NCI-H2029 (cell line): ENCODE measurements around the gene DDX27.
A peak's percentile ranks its signal among the peaks of the same experiment; 100 is the strongest.

Experiments used
- DNase-seq: peaks from one replicate; lab custom pipeline; 2025; lab: John Stamatoyannopoulos, UW

Gene DDX27

DNA sequence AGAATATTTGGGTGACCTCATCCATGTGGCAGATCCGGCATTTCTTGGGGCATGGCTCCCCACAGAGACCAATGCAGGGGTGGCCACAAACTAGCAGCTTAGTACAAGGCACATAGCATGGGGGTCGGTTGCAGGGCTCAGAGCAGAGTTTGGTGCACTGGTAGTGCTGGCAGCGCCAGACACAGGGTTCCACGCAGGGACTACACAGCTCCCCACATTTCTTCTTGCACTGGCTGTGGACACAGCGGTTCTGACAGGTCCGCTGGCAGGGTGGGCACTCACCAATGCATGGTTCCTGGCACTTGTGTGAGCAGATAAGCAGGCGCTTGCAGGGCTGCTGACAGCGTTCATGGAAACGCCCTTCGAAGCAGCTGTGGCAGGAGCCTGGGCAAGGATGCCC lies 29.1 kb downstream of the DDX27 start:
- DNase-seq, result no peak

DNA sequence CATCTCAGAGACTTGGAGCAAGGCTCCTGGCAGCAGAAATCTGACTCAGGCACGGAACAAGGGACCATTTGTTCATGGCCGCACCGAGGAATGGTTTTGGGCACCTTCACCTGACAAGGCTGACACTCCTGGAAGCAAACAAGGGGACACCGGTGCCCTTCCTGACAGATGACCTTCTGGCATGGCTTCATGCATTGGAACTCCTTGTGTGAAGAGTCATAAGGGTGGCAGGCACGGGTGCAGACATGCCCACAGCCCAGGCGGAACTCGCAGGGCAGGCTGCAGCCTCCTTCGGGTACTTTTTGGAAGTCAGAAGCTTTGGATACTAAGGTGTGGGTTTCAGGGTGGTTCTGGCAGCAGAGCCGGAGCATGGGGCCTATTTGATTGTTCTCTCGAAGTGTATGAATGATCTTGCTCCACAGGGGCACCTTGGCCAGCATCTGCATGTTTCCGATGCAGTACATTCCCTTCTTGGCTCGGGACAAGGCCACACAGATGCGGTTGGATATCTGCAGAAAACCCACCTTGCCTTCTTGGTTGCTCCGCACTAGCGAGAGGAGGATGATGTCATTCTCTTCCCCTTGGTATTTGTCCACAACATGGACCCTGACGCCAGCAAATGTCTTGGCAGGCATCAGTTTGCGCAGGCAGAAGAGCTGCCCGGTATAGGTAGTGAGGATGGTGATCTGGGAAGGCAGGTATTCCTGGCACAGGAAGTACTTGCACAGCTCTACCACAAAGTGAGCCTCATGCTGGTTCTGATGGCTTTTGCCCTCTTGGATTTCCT lies 29.9 kb downstream of the DDX27 start:
- no peak for DNase-seq

DNA sequence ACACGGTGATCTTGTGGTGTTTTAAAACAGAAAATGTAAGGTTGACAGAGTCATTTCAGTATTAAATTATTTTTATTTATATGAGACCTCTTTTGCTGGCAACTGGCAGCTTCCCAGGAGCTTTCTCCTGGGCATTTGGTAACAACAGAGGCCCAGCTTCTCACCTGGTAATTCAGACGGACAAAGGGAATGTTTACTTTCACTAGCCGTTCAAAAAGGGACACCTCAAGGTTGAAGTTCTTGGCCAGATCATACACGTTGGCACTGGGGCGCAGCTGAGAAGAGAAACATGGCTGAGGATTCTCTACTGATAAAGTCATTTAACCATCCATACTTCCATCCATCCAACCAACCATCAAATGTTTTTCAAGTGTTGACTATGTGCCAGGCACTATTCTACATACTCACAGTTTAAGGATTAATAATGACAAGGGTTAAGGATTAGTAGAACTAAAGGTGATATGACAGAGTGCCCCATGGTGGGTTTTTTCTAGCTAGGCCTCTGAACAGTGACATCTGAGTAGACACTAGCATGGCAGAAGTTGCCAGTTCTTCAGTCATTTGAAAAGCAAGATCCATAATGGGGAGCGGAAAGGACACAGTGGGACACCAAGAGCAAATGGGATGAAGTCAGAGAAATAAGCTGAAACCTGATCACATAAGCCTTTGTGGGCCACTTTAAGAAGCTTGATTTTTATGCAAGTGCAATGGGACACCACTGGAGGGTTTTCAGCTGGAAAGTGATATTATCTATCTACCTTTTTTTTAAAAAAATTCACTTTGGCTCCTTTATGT lies 33.5 kb downstream of the DDX27 start:
- DNase-seq, result peak; percentile 61

- DNase-seq, result peak; percentile 12
Measured at GRCh38 chr20:49256261-49256660, 37.0 kb downstream of the DDX27 start.

GRCh38 chr20:49259284-49259683 lies 40.1 kb downstream of the DDX27 start:
- DNase-seq, result no peak

GRCh38 chr20:49259799-49260198 lies 40.6 kb downstream of the DDX27 start:
- DNase-seq, result no peak

- no peak for DNase-seq
Measured at GRCh38 chr20:49260218-49260617, 41.0 kb downstream of the DDX27 start.

DNA sequence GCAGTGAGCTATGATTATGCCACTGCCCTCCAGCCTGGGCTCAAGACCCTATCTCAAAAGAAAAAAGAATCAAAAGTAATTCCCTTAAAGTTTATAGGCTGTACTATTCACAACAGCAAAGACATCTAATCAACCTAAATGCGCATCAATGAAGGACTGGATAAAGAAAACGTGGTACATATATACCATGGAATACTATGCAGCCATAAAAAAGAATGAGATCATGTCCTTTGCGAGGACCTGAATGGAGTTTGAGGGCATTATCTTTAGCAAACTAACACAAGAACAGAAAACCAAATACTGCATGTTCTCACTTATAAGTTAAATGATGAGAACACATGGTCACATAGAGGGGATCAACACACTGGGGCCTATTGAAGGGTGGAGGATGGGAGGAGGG lies 42.0 kb downstream of the DDX27 start:
- DNase-seq, result no peak

GRCh38 chr20:49262444-49262843 lies 43.2 kb downstream of the DDX27 start:
- DNase-seq, result no peak

DNA sequence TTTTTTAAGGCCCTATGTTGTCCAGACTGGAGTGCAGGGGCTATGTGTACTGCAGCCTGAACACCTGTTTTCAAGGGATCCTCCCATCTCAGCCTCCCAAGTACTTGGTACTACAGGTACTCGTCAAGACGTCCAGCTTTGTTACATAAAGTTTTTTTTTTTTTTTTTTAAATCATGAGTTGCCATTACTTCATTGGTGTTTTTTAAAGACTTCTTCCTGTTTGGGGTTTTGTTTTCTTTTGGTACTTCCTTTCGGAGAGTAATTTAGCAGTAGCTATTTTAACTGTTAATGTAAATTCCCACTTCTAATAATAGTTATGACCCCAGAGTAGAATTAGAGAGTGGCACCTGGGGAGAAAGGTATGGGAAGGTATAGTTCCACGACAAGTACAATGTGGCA lies 48.1 kb downstream of the DDX27 start:
- DNase-seq, result no peak

DNA sequence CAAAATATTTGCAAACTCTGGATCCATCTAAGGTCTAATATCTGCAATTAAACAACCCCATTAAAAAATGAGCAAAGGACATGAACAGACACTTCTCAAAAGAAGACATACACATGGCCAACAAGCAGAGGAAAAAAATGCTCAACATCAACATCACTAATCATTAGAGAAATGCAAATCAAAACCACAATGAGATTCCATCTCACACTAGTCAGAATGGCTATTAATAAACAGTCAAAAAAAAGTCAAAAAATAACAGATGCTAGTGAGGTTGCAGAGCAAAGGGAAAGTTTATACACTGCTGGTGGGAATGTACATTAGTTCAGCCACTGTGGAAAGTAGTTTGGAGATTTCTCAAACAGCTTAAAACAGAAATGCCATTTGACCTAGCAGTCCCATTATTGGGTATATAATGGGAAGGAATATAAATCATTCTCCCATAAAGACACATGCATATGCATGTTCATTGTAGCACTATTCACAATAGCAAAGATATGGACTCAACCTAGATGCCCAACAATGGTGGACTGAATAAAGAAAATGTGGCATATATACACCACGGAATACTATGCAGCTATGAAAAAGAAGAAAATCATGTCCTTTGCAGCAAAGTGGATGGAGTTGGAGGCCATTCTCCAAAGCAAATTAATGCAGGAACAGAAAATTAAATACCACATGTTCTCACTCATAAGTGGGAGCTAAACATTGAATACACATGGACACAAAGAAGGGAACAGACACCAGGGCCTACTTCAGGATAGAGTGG lies 49.6 kb downstream of the DDX27 start:
- DNase-seq, result no peak

DNA sequence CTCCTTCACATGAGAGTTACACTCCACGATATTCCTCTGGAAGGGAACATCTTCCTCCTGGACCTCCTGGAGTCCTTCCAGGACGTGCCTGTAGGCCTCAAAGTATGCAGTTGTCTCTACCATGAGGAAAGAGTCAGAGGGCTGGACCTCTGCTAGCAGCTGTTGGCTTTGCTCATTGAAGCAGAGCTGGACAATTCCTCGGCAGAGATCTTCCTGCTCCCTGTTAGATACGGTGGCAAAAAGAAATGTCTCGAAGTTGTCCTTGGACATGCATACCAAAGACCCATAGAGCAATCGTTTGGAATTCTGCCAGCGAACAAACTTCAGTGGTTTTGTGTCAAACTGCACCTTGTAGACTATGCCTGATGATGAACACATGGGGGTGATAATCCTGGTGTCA lies 51.0 kb downstream of the DDX27 start:
- DNase-seq, result no peak

DNA sequence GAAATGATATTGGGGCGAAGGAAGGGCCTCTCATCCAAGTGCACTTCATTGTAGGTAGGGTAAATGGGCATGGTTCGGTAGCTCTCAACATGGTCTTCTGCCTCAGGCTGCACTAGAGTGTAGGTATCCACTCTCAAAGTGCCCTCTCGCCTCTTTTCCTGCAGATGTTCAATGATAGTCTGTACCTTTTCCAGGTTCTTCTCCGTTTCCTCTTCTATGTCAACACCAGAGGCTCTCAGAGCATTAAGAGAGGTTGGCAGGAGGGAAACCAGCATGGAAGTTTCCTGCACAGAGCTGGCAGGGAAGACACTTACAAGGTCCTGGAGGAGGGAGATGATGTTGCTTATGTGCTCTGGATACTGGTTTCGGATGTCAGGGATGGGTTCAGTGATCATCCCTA lies 51.5 kb downstream of the DDX27 start:
- DNase-seq, result no peak

GRCh38 chr20:49272654-49273053 lies 53.4 kb downstream of the DDX27 start:
- DNase-seq, result no peak

DNA sequence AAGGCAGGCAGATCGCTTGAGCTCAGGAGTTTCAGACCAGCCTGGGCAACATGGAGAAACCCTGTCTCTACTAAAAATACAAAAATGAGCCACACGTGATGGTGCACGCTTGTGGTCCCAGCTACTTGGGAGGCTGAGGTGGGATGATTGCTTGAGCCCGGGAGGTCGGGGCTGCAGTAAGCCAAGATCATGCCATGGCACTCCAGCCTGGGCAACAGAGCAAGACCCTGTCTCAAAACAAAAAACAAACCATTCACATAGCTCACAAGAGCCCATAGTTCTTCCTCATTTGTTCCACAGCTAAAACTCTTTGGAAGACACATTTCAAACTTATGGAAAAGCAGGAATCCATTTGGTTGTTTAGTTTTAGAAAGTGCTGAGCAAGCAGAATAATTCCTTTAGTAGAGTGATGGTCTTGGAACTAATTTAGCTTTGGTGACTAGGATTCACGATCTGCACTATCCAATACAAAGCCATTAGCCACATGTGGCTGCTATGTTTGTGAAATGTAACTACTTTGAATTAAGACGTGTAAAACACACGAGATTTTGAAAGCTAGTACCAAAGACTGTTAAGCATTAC lies 54.6 kb downstream of the DDX27 start:
- DNase-seq, result no peak

DNA sequence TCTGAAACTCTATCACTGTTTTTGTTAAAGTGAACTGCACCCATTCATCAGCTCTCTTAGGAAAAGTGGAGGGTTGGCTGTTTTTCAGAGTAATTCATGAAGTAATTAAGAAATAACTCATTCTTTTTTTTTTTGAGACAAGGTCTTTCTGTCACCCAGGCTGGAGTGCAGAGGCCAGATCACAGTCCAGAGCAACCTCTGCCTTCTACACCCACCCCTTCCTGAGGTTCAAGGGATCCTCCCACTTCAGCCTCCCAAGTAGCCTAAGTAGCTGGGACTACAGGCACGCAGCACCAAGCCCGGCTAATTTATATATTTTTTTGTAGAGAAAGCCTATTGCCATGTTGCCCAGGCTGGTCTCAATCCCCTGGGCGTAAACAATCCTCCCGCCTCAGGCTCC lies 56.0 kb downstream of the DDX27 start:
- no peak for DNase-seq

- DNase-seq, result no peak
Measured at GRCh38 chr20:49275636-49276035, 56.4 kb downstream of the DDX27 start.

DNA sequence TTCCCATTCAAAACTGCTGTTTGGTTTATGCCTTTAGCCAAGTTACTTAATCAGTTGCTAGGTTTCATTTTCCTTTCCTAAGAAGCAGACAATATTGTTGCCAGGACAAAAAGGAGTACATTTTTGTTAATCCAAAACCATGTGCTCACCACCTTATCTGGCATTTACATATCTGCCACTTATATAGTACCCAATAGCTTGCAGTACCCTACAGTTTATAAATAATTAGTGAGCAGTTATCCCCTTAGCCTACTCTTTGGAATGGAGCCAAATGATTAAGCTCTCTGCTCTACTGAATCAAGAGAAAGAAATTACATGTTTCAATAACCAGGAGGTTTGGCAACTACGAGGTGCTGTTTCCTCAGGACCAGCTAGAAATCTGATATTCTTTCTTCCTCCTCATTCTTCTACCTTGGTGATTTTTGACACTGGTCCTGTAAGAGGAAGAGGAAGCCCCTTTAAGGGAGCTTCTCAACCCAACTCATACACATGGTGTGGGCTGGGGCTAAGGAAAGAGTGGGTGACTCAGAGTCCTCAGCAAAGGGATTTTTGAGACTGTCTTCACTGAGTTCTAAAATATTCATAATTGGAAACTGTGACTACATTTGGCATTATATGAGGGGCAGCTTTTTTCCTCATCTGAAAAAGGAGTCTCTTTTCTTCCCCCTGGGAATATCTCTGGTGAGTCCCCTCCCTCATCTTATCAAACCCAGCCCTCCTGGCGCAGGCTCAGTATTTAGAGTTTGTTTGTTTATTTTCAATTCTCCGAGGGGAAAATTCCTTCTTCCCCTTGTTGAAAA lies 57.1 kb downstream of the DDX27 start:
- DNase-seq, result peak; percentile 52

- no peak for DNase-seq
Measured at GRCh38 chr20:49276961-49277785, 58.0 kb downstream of the DDX27 start.

DNA sequence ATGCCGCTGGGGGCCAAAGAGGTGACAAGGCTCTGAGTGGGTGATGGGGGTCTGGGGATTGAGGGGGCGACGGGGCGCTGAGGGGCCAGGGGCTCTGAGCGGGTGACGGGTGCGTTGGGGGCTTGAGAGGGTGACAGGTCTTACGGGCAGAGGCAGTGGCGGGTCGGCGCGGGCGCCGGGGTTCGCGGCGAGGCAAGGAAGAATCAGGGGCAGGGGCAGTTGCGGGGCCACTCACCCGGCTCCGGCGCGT lies 58.5 kb downstream of the DDX27 start:
- no peak for DNase-seq
